Liver (tissue), 9 donors: ENCODE results near the gene IL17B. TPM values are rescaled to one million over a fixed set of nuclear protein-coding genes. Genes with fewer than 3 reads are reported as not detected.

Source experiments
- DNase-seq: peaks from one replicate; pipeline ENCODE4 v3.0.0-alpha.2; 2017; ENCODE audit warnings: low spot score
- H3K27ac ChIP-seq, 2 donors: one replicate each; pipeline ENCODE4 v1.7.0; 2013; ENCODE audit warnings: inconsistent platforms in 2 of 2, low read length in 2 of 2, control low read depth in 1 of 2, low read depth in 1 of 2, mild to moderate bottlenecking in 1 of 2
- H3K27me3 ChIP-seq, 4 donors: one replicate each; pipeline versions ENCODE4 v1.6.1 to v1.7.0; 2013; ENCODE audit warnings: low read length in 3 of 4, inconsistent platforms in 1 of 4, mild to moderate bottlenecking in 1 of 4, moderate library complexity in 1 of 4; ENCODE audit not compliant: control insufficient read depth in 4 of 4, insufficient read depth in 4 of 4
- H3K36me3 ChIP-seq, 4 donors: one replicate each; pipeline versions ENCODE4 v1.6.1 to v1.7.0; 2013; ENCODE audit warnings: low read length in 3 of 4, mild to moderate bottlenecking in 3 of 4, low read depth in 1 of 4, moderate library complexity in 1 of 4; ENCODE audit not compliant: control insufficient read depth in 4 of 4, insufficient read depth in 3 of 4
- H3K4me1 ChIP-seq, 4 donors: one replicate each; pipeline versions ENCODE4 v1.6.1 to v1.7.0; 2013; ENCODE audit warnings: low read length in 3 of 4, mild to moderate bottlenecking in 3 of 4, moderate library complexity in 1 of 4; ENCODE audit not compliant: control insufficient read depth in 4 of 4, insufficient read depth in 4 of 4
- H3K4me3 ChIP-seq, 3 donors: one replicate each; pipeline versions ENCODE4 v1.6.1 to v1.7.0; 2013; ENCODE audit warnings: low read length in 3 of 3, control low read depth in 1 of 3, low read depth in 1 of 3, mild to moderate bottlenecking in 1 of 3
- H3K9ac ChIP-seq, 2 donors: one replicate each; pipeline ENCODE4 v1.7.0; 2013; ENCODE audit warnings: low read length in 2 of 2, mild to moderate bottlenecking in 2 of 2, moderate library complexity in 2 of 2, control low read depth in 1 of 2, low read depth in 1 of 2
- H3K9me3 ChIP-seq, 4 donors: one replicate each; pipeline versions ENCODE4 v1.6.1 to v1.7.0; 2013; ENCODE audit warnings: low read length in 3 of 4; ENCODE audit not compliant: control insufficient read depth in 4 of 4
- ATF3 ChIP-seq: IDR thresholded peaks from 2 replicates; pipeline ENCODE4 v1.6.1; 2016; ENCODE audit warnings: antibody characterized with exemption
- CTCF ChIP-seq: fragments of 150-350 bp; IDR thresholded peaks from 2 replicates; pipeline ENCODE4 v1.5.1; 2017; ENCODE audit warnings: improper control_type of control experiment, low read depth, low read length; ENCODE audit not compliant: missing input control
- EGR1 ChIP-seq, 2 donors: IDR thresholded peaks; 2 replicates each; pipeline ENCODE4 v1.6.1; 2016 to 2018; ENCODE audit warnings: antibody characterized with exemption in 2 of 2, low read depth in 2 of 2
- FOXA1 ChIP-seq: IDR thresholded peaks from 2 replicates; pipeline ENCODE4 v1.6.1; 2016; ENCODE audit warnings: antibody characterized with exemption
- FOXA2 ChIP-seq: IDR thresholded peaks from 2 replicates; pipeline ENCODE4 v1.6.1; 2016; ENCODE audit warnings: antibody characterized with exemption
- GABPA ChIP-seq, 2 donors: IDR thresholded peaks in 1 of 2; conservative IDR thresholded peaks in 1 of 2; 2 replicates each; pipeline ENCODE4 v1.6.1; 2016; ENCODE audit warnings: antibody characterized with exemption in 2 of 2, mild to moderate bottlenecking in 1 of 2, moderate library complexity in 1 of 2
- HNF4A ChIP-seq, 2 donors: conservative IDR thresholded peaks; 2 replicates each; pipeline ENCODE4 v1.6.1; 2016; ENCODE audit warnings: antibody characterized with exemption in 2 of 2, mild to moderate bottlenecking in 2 of 2
- HNF4G ChIP-seq: IDR thresholded peaks from 2 replicates; pipeline ENCODE4 v1.6.1; 2016; ENCODE audit warnings: antibody characterized with exemption
- JUND ChIP-seq, 2 donors: IDR thresholded peaks; 2 replicates each; pipeline ENCODE4 v1.6.1; 2016; ENCODE audit warnings: antibody characterized with exemption in 2 of 2
- MAX ChIP-seq: IDR thresholded peaks from 2 replicates; pipeline ENCODE4 v1.6.1; 2016; ENCODE audit warnings: antibody characterized with exemption
- NR2F2 ChIP-seq: IDR thresholded peaks from 2 replicates; pipeline ENCODE4 v1.6.1; 2016; ENCODE audit warnings: antibody characterized with exemption
- RAD21 ChIP-seq, 2 donors: IDR thresholded peaks; 2 replicates each; pipeline ENCODE4 v1.6.1; 2016; ENCODE audit warnings: antibody characterized with exemption in 2 of 2, mild to moderate bottlenecking in 2 of 2
- REST ChIP-seq: IDR thresholded peaks from 2 replicates; pipeline ENCODE4 v1.6.1; 2016; ENCODE audit warnings: antibody characterized with exemption, mild to moderate bottlenecking
- RXRA ChIP-seq, 2 donors: IDR thresholded peaks; 2 replicates each; pipeline ENCODE4 v1.6.1; 2017 to 2018; ENCODE audit warnings: antibody characterized with exemption in 2 of 2, mild to moderate bottlenecking in 1 of 2
- SP1 ChIP-seq: IDR thresholded peaks from 2 replicates; pipeline ENCODE4 v1.6.1; 2018; ENCODE audit warnings: antibody characterized with exemption, mild to moderate bottlenecking
- TAF1 ChIP-seq: conservative IDR thresholded peaks from 2 replicates; pipeline ENCODE4 v1.6.1; 2016; ENCODE audit warnings: antibody characterized with exemption, mild to moderate bottlenecking
- YY1 ChIP-seq: IDR thresholded peaks from 2 replicates; pipeline ENCODE4 v1.6.1; 2016; ENCODE audit warnings: antibody characterized with exemption, mild to moderate bottlenecking
- ZBTB33 ChIP-seq: IDR thresholded peaks from 2 replicates; pipeline ENCODE4 v1.6.1; 2016; ENCODE audit warnings: antibody characterized with exemption
- WGBS: extraction: QIAGEN DNeasy Blood & Tissue Kit; methylation state at CpG from one replicate; pipeline ENCODE4 v1.1.7; 2013; 5-methylcytosine and 5-hydroxymethylcytosine counted together
- polyA plus RNA-seq, 2 donors: library from polyadenylated mRNA; stranded (reverse) in 1 of 2; unstranded in 1 of 2; fragments of 200-250 nt in 1 of 2; fragments of >200 nt in 1 of 2; fragmentation: Nextera tagmentation in 1 of 2; extraction: Ambion mirVana in 1 of 2; gene quantifications; one replicate each; pipeline versions ENCODE4 v1.2.1 to v1.2.3, GENCODE V29; 2013 to 2015
- total RNA-seq, 2 donors: library from RNA; depleted of rRNA; stranded (reverse); fragments of >200 nt; gene quantifications; one replicate each; pipeline ENCODE4 v1.2.3, GENCODE V29; 2014
- donor health status: healthy.
- donor health status: healthy.
- donor health status: healthy.
- donor health status: healthy.
- donor health status: healthy.

Gene IL17B
- total and polyA plus RNA-seq, 4 donors: not detected

GRCh38 chr5:149340920-149341319 is 38.2 kb downstream of the IL17B start:
- peaks cover under 1 to 13% (median 9%) of the 10 kb centered on the region in 4 donors for H3K4me1 ChIP-seq
- no peak overlapping the region for H3K27ac ChIP-seq
- 78% methylated on average over 1 of the region's 1 CpG for WGBS
- H3K9ac ChIP-seq: no peak overlapping the region
- H3K27me3 ChIP-seq: no peaks in the 10 kb centered on the region
- peaks cover 0 to 1% (median 0%) of the 10 kb centered on the region in 4 donors for H3K36me3 ChIP-seq
- no peaks in the 10 kb centered on the region for H3K9me3 ChIP-seq
- DNase-seq: no peak
- TF ChIP-seq RAD21 (IDR thresholded peaks at IDR 0.05): no peak
- TF ChIP-seq EGR1 (IDR thresholded peaks at IDR 0.05; ENCODE audit: low read depth in 2 of 2): no peak
- TF ChIP-seq YY1: no peak
- TF ChIP-seq ZBTB33: no peak
- no peak for TF ChIP-seq FOXA2
- H3K4me3 ChIP-seq: no peak overlapping the region

GRCh38 chr5:149338364-149338763 is 40.7 kb downstream of the IL17B start:
- Histone ChIP-seq H3K9me3 (no peaks in the 10 kb centered on the region), H3K36me3 (peaks cover 0 to 1% (median 0%) of the 10 kb centered on the region in 4 donors), H3K4me1 (no peaks in the 10 kb centered on the region), H3K4me3 (no peak overlapping the region), H3K27ac (no peak overlapping the region), H3K27me3 (no peaks in the 10 kb centered on the region), H3K9ac (no peak overlapping the region)
- WGBS: 88% methylated on average over 1 of the region's 1 CpG
- TF ChIP-seq MAX (no peak), ATF3 (no peak), FOXA1 (no peak), GABPA (IDR thresholded peaks at IDR 0.05 in 1 of 2, conservative IDR thresholded peaks at IDR 0.05 in 1 of 2) (no peak), HNF4G (no peak), NR2F2 (no peak), YY1 (no peak), CTCF (no peak), FOXA2 (no peak), RXRA (IDR thresholded peaks at IDR 0.05) (no peak), REST (no peak), RAD21 (IDR thresholded peaks at IDR 0.05) (no peak), JUND (IDR thresholded peaks at IDR 0.05) (no peak), EGR1 (IDR thresholded peaks at IDR 0.05; ENCODE audit: low read depth in 2 of 2) (no peak), TAF1 (no peak), HNF4A (conservative IDR thresholded peaks at IDR 0.05) (no peak), ZBTB33 (no peak), SP1 (no peak)
- no peak for DNase-seq
